HCEC 1CT (cell line): ENCODE results near the gene NDUFB7.
"Not testable (repeated sequence)": the region's sequence is repeated elsewhere in the genome, so short reads cannot be mapped to it uniquely, and the experiment has no call there.

Experiments used
- DNase-seq: peaks from one replicate; pipeline ENCODE4 v3.0.0-alpha.2; 2017

The NDUFB7 gene

GRCh38 chr19:14570864-14571527 is 870 bp downstream of the NDUFB7 start:
- DNase-seq = no peak

DNA sequence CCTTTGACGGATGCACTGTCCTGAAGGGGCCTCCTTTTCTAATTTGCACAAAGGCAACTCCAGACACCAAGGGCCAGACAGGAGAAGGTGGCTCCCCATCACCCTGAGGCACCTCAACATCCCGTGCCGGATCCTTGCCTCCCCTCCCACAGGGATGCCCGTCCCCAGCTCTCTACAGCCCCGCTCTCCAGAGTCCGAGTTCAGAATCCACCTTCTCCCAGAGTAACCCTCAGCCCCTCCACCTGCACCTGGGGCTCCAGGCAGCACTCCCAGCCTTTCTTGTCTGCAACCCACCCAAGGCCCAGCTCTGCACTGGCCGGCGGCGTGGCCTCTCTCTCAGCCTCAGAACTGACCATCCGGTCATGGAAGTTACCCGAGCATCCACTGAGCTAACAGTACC is 4.8 kb downstream of the NDUFB7 start:
- DNase-seq = no peak

GRCh38 chr19:14566712-14567077 is 5.2 kb downstream of the NDUFB7 start:
- DNase-seq = no peak

DNA sequence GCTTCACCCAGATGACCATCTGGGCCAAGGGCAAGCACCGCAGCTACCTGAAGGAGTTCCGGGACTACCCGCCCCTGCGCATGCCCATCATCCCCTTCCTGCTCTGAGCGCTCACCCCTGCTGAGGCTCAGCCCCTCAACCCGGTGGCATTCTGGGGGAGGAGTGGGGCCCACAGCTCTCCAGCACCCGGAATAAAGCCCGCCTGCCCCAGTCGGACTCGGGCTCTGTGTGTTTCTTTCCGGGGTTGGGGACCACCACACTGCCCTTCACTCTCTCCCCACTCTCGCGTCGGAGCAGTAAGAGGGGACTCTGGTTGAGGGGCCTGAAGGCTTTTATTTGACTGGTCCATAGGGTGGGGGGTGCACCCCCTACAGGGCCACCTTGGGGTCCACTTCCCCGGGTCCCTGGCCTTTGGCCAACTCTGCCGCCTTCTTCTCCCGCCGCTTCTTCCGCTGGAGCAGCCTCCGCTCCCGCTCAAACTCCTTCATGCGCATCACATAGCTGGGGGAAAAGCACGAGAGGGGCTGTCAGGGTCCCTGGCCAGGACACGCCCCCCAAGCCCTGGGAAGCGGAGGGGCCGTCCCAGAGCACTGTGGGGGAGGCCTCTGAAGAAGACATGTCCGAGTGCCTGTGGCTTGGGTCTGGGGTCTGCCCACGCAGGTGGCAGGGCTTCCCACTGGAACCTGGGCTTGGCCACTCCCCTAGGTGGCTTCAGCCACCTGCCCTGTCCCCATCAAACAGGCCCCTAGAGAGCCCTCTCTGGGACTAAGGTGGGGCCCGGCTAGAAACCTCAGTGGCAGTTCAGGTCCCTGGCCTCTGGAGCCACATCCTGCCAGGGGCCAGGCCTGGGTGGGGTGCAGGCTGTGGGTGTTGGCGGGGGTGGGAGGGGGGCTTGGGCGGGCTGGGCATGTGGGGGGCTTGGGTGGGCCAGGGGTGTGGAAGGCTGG is 5.8 kb downstream of the NDUFB7 start:
- no peak for DNase-seq

- no peak for DNase-seq
Measured at GRCh38 chr19:14565298-14565679, 6.6 kb downstream of the NDUFB7 start.

DNA sequence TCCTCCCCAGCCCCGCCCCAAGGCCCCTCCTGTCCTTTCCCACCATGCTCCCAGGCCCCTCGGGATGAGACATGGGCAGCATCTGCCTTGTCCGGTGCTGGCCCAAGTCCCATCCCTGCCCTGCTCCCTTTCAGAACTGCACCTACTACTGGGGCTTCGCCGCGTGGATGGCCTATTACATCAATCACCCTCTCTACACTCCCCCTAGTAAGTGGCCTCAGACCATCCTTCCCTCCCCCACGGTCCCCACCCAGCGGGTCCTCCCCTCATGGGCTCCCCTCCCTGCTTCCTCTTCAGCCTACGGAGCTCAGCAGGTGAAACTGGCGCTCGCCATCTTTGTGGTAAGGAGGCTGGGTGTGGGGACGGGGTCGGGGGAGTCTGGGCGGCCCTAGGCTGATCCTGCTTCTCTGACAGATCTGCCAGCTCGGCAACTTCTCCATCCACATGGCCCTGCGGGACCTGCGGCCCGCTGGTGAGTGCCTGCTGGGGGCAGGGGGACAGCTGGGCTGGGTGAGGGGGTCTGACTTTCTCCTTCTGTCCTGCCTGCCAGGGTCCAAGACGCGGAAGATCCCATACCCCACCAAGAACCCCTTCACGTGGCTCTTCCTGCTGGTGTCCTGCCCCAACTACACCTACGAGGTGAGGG is 7.1 kb downstream of the NDUFB7 start:
- not testable (repeated sequence) for DNase-seq

DNA sequence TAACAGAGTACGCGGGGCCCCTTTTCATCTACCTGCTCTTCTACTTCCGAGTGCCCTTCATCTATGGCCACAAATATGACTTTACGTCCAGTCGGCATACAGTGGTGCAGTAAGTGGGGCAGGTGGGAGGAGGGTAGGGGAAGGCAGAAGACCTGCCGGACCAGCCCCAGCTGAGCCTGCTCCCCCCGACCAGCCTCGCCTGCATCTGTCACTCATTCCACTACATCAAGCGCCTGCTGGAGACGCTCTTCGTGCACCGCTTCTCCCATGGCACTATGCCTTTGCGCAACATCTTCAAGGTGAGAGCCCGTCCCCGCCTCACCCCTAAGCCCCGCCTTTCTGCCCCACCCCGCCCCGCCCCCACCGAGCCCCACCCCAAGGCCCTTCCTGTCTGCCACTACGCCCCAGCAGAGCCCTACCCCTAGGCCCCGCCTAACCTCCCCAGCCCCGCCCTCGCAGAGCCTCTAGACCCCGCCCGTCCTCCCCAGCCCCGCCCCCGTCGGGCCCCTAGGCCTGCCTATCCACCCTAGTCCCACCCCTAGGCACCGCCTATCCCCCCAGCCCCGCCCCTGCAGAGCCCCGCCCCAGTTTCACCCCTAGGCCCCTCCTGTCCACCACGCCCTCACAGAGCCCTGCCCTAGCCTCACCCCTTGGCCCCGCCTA is 7.7 kb downstream of the NDUFB7 start:
- peak; percentile 11 for DNase-seq

- DNase-seq = no peak
Measured at GRCh38 chr19:14563590-14563926, 8.3 kb downstream of the NDUFB7 start.

DNA sequence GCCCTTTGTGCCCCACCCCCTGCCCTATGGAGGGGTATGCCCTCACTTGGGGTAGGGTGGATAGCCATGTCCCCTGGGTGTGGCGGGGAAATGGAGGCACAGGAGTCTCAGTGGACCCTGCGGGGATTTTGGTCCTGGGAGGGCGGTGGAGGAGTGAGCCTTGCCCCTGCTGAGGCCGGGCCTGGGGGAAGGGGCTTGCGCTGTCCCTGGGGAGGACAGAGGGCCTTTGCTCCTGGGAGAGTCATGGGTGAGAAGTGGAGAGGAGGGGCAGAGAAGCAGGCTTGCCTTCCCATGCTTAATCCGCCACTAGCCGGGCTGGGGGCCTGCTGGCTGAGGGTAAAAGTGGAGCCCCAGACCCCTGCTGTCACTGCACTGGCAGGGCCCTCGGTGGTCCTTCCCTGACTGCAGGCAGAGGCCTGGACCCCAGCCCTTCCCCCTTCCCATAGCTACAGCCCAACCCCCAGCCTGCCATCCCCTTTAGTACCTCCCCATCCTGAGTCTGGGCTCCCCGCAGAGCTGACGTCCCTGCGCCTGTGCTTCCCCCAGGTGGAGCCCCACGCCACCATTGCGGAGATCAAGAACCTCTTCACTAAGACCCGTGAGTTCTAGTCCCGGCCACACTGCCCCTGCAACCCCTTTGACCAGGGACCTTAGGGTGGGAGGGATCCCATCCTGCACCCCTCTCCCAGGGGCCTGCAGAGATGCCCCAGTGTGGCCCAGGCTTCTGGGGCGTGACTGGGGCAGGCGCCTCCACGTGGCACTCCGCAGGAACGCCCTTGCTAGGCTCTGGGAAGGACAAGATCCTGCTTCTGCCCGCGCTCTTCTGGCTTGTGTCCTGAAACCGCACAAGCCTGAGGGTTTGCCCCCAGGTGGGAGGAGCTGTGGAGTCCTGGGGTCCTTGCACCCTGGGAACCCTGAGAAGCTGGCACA is 8.9 kb downstream of the NDUFB7 start:
- DNase-seq = no peak

DNA sequence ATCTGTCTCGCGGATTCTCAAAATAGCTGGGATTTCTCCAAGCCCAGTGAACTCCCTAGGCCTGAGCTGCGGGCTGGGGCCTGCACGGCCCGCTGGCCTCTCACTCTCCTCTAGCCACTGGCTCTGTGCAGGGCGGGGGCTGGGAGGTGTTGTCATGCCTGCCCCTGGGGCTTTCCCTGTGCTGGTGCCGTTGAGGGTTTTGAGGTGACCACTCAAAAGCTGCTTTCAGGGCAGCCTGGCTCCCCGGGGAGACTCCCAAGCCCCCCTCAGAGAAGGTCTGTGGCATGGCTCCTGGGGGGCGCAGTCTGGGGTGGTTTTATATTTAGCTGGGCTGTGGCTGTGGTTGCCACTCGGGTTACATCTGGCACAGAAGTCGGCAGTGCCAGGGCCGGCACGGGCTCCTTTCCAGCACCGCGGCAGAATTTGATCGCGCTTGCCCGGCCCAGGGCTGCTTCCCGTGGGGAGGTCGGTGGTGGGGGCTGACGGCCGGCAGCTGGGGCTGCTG is 10.0 kb downstream of the NDUFB7 start:
- no peak for DNase-seq

- no peak for DNase-seq
Measured at GRCh38 chr19:14561249-14561648, 10.6 kb downstream of the NDUFB7 start.

DNA sequence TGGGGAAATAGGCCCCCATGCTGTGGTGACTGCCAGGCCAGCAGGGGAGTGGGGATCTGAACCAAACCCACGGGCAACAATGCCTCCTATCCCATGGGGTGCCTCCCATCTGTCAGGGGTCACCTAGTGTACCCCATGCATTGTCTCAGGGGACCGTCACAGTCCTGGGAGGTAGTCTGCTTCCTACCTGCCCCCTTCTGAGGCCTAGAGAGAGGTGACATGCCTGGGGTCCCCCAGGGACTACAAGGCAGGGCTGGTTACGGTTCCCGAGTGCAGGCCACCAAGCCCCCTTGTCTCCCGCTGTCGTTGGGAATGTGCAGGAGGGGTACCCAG is 11.1 kb downstream of the NDUFB7 start:
- DNase-seq = no peak

GRCh38 chr19:14559916-14560775 is 11.7 kb downstream of the NDUFB7 start:
- DNase-seq = no peak

GRCh38 chr19:14558370-14559066 is 13.3 kb downstream of the NDUFB7 start:
- no peak for DNase-seq

- DNase-seq = peak; percentile 77
Measured at GRCh38 chr19:14556662-14557188, 15.1 kb downstream of the NDUFB7 start.

- DNase-seq = no peak
Measured at GRCh38 chr19:14555918-14556661, 15.8 kb downstream of the NDUFB7 start.

GRCh38 chr19:14554382-14554812 is 17.5 kb downstream of the NDUFB7 start:
- no peak for DNase-seq

GRCh38 chr19:14553939-14554243 is 18.0 kb downstream of the NDUFB7 start:
- DNase-seq = no peak
